ENCODE results near the gene AKT3. TPM values are rescaled to one million over a fixed set of nuclear protein-coding genes. Genes with fewer than 3 reads are reported as not detected.
"Not testable (repeated sequence)": the region's sequence is repeated elsewhere in the genome, so short reads cannot be mapped to it uniquely, and the experiment has no call there.

AKT3 gene
- total RNA-seq, 1 donor from 2014 or later, result 249 TPM

DNA sequence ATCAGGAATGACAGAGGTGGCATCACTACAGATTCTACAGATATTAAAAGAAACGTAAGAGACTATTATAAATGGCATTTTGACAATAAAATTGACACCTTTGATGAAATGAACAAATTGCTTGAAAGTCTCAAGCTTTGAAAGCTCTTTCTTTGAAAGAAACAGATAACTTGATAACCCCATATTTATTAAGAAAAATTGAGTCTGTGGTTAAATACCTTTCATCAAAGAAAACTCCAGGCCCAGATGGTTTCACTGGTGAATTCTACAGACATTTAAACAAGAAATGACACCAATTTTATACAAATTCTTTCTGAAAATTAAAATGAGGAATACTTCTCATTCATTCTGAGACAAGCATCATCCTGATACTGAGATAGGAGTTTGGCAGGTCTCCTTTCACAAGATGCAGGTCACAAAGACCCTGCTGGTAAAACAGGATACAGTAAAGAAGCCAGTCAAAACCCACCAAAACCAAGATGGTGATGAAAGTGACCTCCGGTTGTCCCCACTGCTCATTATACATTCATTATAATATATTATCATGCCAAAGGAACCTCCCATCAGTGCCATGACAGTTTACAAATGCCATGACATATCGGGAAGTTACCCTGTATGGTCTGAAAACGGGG, 210.9 kb downstream of the AKT3 start:
- DNase-seq (ENCODE audit: low spot score in 2 of 2) (no peak), FAIRE-seq (no peak)

- FAIRE-seq (no peak), DNase-seq (ENCODE audit: low spot score in 2 of 2) (no peak)
Observed at GRCh38 chr1:243638186-243638585, 211.9 kb downstream of the AKT3 start.

DNA sequence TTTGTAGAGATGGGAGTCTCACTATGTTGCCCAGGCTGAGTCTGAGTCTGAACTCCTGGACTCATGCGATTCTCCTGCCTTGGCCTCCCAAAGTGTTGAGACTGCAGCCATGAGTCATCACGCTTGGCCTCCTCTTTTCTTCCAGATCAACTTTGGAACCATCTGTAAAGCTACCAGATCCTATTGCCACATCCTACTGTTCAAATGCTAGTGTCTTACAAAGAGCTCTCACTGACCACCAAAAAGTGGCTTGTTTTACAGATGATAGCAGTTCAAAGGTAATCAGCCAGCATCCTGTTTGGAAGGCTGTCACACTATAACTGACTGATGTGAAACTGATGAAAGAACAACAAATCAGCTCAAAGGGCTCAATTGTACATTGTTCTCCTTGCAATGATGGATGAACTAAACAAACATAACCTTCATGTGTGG, 221.6 kb downstream of the AKT3 start:
- FAIRE-seq (no peak), DNase-seq (ENCODE audit: low spot score in 2 of 2) (no peak)

DNA sequence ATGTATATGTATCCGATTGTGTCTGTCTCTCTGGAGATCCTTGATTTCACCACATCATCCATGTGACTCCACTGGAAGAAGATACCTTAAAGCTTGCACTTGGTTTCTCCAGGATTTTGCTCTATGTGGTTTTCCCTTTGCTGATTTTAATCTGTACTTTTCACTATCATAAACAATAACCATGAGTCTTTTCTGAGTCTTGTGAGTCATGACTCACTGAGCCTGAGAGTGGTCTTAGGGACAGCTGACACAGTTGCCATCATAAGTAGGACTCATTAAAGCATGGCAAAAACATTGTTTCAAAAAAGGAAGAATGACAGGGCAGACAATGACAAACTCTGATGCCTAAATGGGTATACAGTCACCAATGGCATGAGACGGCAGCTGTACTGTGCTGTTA, 226.2 kb downstream of the AKT3 start:
- FAIRE-seq, result no peak

GRCh38 chr1:243621973-243622372, 228.1 kb downstream of the AKT3 start:
- FAIRE-seq (no peak), DNase-seq (ENCODE audit: low spot score in 2 of 2) (no peak)

More for the DNA sequence above, 226.2 kb downstream of the AKT3 start:
- no peak for DNase-seq (ENCODE audit: low spot score in 2 of 2)

DNA sequence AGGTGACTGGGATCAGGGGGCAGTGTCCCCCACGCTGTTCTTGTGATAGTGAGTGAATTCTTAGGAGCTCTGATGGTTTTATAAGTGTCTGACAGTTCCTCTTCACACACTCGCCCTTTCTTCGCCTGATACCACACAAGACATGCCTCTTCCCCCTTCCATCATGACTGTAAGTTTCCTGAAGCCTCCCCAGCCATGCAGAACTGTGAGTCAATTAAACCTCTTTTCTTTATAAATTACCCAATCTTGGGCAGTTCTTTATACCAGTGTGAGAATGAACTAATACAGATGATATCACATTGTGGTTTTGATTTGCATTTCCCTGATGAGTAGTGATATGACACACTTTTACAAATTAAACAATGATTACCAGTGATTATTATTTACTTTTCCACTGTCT, 229.9 kb downstream of the AKT3 start:
- FAIRE-seq (no peak), DNase-seq (ENCODE audit: low spot score in 2 of 2) (no peak)

DNA sequence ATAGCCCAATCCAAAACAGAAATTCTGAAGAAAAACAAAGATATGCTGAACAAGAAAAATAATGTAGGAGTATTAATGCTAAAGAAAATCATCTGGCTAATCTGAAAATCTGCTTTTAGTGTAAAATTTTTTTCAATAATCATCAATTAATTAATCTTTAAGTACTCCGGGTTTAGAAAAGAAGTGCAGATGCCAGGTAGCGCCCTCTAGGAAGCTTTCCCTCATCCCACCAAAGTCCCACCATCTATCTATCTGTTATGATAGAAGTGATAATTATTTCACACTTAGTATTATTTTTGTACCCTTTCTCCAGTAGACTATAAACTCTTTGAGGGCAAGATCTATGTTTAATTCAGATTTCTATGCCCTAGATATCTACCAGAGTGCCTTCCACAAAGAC, 240.3 kb downstream of the AKT3 start:
- no peak for FAIRE-seq

DNA sequence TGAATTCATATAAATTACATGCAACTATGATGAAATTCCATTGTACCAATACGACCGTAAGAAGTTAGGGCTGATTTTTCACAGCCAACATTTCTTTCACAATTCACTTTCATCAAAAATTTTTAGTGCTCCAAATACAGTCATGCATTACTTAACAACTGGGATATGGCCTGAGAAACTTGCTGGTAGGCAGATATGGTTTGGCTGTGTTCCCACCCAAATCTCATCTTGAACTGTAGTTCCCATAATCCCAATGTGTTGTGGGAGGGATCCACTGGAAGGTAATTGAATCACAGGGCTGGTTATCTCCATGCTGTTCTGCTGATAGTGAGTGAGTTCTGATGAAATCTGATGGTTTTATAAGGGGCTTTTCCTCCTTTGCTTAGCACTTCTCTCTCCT, 244.4 kb downstream of the AKT3 start:
- no peak for DNase-seq (ENCODE audit: low spot score in 2 of 2)
- FAIRE-seq, result no peak

More for the DNA sequence above, 240.3 kb downstream of the AKT3 start:
- DNase-seq (ENCODE audit: low spot score in 2 of 2), result no peak

- DNase-seq (ENCODE audit: low spot score in 2 of 2) (no peak), FAIRE-seq (no peak)
Observed at GRCh38 chr1:243601720-243602119, 248.3 kb downstream of the AKT3 start.

GRCh38 chr1:243598433-243598832, 251.6 kb downstream of the AKT3 start:
- FAIRE-seq (no peak), DNase-seq (ENCODE audit: low spot score in 2 of 2) (no peak)

DNA sequence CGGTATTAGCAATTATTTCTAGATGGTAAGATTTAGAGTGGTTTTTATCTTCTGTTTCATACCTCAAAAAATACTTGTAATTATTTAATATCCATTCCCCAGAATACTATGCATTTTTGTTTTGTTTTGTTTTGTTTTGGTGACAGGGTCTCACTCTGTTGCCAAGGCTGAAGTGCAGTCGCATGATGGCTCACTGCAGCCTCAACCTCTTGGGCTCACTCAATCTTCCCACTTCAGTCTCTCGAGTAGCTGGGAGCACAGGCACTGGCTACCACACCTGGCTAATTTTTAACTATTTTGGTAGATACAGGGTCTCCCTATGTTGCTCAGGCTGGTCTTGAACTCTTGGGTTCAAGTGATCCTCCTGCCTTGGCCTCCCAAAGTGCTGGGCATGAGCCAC, 252.7 kb downstream of the AKT3 start:
- FAIRE-seq (no peak), DNase-seq (ENCODE audit: low spot score in 2 of 2) (no peak)

- FAIRE-seq (no peak), DNase-seq (ENCODE audit: low spot score in 2 of 2) (no peak)
Observed at GRCh38 chr1:243596431-243597062, 253.5 kb downstream of the AKT3 start.

DNA sequence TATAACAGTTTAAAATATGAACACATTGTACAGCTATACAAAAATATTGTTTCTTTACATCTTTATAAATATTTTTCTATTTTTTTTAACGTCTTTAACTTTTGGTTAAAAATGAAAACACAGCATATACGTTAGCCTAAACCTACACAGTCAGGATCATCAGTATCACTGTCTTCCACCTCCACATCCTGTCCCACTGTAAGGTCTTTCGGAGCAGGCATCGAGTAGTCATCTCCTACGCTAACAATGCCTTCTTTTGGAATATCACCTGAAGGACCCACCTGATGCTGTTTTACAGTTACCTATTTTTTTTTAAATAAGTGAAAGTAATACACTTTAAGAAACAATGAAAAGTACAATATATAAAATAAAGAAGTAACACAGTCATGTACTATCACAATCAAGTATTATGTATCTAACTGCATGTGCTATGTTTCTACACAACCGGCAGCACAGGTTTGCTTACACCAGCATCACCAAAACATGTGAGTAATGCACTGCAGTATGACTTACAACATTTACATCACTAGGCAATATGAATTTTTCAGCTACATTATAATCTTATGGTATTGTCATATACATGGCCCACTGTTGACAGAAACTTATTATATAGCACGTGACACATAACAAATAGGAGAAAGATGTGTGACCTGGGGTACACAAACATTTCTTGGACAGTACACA, 254.4 kb downstream of the AKT3 start:
- no peak for DNase-seq (ENCODE audit: low spot score in 2 of 2)
- FAIRE-seq, result peak; percentile 65

DNA sequence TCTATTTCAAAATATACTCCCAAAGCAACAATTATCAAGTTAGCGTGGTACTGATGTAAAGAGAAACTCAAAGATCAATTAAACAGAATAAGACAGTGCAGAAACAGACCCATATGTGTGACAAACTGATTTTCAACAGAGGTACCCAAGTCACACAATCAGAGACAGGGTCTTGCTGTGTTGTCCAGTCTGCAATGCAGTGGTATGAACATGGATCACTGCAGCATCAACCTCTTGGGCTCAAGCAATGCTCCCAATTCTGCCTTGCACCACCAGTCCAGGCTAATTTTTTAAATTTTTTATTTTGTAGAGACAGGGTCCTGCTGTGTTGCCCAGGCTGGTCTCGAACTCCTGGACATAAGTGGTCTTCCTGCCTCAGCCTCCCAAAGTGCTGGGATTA, 255.6 kb downstream of the AKT3 start:
- FAIRE-seq (no peak), DNase-seq (ENCODE audit: low spot score in 2 of 2) (no peak)

DNA sequence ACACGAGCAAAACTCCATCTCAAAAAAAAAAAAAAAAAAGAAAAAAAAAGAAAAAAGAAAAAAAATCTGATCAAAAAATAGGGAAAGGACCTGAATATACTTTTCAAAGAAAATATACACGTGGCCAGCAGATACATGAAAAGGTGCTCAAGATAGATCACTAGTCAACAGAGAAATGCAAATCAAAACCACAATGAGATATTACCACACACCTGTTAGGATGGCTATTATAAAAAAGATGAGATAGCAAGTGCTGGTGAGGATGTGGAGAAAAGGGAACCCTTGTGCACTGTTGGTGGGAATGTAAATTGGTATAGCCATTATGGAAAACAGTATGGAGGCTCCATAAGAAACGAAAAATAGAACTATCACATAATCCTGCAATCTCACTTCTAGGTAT, 260.8 kb downstream of the AKT3 start:
- not testable (repeated sequence) for FAIRE-seq; DNase-seq (ENCODE audit: low spot score in 2 of 2)

GRCh38 chr1:243587823-243588560, 262.1 kb downstream of the AKT3 start:
- FAIRE-seq, result no peak
- no peak for DNase-seq (ENCODE audit: low spot score in 2 of 2)

DNA sequence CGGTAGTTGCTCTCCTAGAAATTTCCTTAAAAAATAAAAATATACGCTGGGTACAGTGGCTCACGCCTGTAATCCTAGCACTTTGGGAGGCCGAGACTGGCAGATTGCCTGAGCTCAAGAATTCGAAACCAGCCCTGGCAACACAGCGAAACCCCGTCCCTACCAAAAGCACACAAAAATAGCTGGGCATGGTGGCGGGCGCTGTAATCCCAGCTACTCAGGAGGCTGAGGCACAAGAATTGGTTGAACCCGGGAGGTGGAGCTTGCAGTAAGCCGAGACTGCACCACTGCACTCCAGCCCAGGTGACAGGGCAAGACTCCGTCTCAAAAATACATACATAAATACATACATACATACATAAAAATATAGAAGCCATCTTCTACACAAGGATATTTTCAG, 262.8 kb downstream of the AKT3 start:
- no peak for DNase-seq (ENCODE audit: low spot score in 2 of 2)
- FAIRE-seq, result no peak

DNA sequence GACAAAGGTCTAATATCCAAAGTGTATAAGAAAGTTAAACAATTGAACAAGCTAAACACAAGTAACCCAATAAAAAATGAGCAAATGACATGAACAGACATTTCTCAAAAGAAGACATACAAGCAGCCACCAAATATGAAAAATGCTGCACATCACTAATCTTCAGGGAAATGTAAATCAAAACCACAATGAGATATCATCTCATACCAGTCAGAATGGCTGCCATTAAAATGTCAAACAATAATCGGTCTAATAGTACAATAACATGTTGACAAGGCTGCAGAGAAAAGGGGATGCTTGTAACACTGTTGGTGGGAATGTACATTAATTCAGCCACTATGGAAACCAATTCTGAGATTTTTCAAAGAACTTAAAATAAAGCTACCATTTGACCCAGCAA, 264.1 kb downstream of the AKT3 start:
- FAIRE-seq (no peak), DNase-seq (ENCODE audit: low spot score in 2 of 2) (no peak)

GRCh38 chr1:243582326-243582725, 267.7 kb downstream of the AKT3 start:
- no peak for FAIRE-seq

DNA sequence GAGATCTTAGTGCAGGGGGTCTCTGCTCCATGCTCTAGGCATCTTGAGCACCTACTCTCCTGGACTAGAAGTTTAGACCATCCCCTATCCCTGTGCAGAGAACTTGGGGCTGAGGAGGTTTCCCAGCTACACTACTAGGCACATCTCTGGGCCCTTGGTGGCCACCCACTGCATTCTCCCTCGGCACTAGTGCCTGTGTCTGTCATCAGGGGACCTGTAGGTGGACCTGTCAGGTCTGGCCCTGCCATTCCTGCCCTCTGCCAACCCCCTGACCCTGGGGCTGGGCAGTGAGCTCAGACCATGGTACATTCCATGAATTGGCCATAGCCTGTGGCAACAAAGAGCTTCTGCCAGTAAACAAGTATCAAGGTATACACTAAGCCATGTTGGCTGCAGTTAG, 269.1 kb downstream of the AKT3 start:
- FAIRE-seq, result no peak
- DNase-seq (ENCODE audit: low spot score in 2 of 2), result no peak

More at GRCh38 chr1:243582326-243582725, 267.7 kb downstream of the AKT3 start:
- no peak for DNase-seq (ENCODE audit: low spot score in 2 of 2)

- FAIRE-seq (no peak), DNase-seq (ENCODE audit: low spot score in 2 of 2) (no peak)
Observed at GRCh38 chr1:243580072-243580471, 270.0 kb downstream of the AKT3 start.
